Testis (tissue), 2 donors: ENCODE results near the gene NT5C1A.

ENCODE experiments used
- CTCF ChIP-seq, 3 experiments: fragments of 450-650 bp in 2 of 3; fragments of 200-600 bp in 1 of 3; sonication (generic) in 1 of 3; IDR thresholded peaks; one replicate each; pipeline ENCODE4 v1.5.1; 2016 to 2019; ENCODE audit warnings: antibody characterized with exemption in 3 of 3, mild to moderate bottlenecking in 2 of 3, moderate library complexity in 1 of 3
- POLR2A ChIP-seq: fragments of 450-650 bp; IDR thresholded peaks from one replicate; pipeline ENCODE4 v1.6.1; 2017; ENCODE audit warnings: antibody characterized with exemption, mild to moderate bottlenecking, moderate library complexity

- no peak for TF ChIP-seq CTCF (IDR thresholded peaks at IDR 0.05)
- TF ChIP-seq POLR2A: no peak
Measured at GRCh38 chr1:39648496-39648895, 23.4 kb downstream of the NT5C1A start.
